ENCODE data around the gene UCK2. TPM values are rescaled to one million over a fixed set of nuclear protein-coding genes. Genes with fewer than 3 reads are reported as not detected.

UCK2 gene
- total RNA-seq, 1 donor from 2014 or later = 111 TPM

GRCh38 chr1:165856021-165856420 is 28.6 kb downstream of the UCK2 start:
- peak overlapping the region; percentile 60 for H3K27ac Mint-ChIP-seq (ENCODE audit: unreplicated experiment)

GRCh38 chr1:165856606-165857005 is 29.2 kb downstream of the UCK2 start:
- Histone ChIP-seq H2AFZ (ENCODE audit: low read depth, low read length) (no peak overlapping the region), H3K4me3 (ENCODE audit: insufficient read depth, low read depth, low read length) (no peak overlapping the region), H3K36me3 (ENCODE audit: insufficient read depth, low read length) (no peaks in the 10 kb centered on the region), H3K9ac (ENCODE audit: low read length) (no peak overlapping the region), H3K4me1 (ENCODE audit: insufficient read depth, low read length) (peaks cover 22% of the 10 kb centered on the region), H3K9me3 (ENCODE audit: insufficient read depth, low read depth, low read length) (no peaks in the 10 kb centered on the region), H4K20me1 (ENCODE audit: insufficient read depth, low read length) (peaks cover 60% of the 10 kb centered on the region), H3K4me2 (ENCODE audit: low read length) (peak overlapping the region; percentile 44), H3K79me2 (ENCODE audit: insufficient read depth, low read length) (peaks cover 90% of the 10 kb centered on the region), H3K27me3 (ENCODE audit: insufficient read depth, low read length) (no peaks in the 10 kb centered on the region), H3K27ac (ENCODE audit: low read depth, low read length) (no peak overlapping the region)
- Mint-ChIP-seq H3K27ac (ENCODE audit: unreplicated experiment) (no peak overlapping the region), H3K36me3 (ENCODE audit: low read depth, unreplicated experiment) (peaks cover 5% of the 10 kb centered on the region), H3K9me3 (ENCODE audit: unreplicated experiment) (no peaks in the 10 kb centered on the region), H3K4me1 (ENCODE audit: low read depth, unreplicated experiment) (peaks cover 81% of the 10 kb centered on the region), H3K27me3 (ENCODE audit: low read depth, unreplicated experiment) (no peaks in the 10 kb centered on the region), H3K4me3 (ENCODE audit: unreplicated experiment) (no peak overlapping the region)
- FAIRE-seq (no peak), DNase-seq (ENCODE audit: low read depth) (no peak)
- TF ChIP-seq CTCF (IDR thresholded peaks at IDR 0.05; ENCODE audit: insufficient read depth, low read depth, low read length) (no peak), EZH2 (IDR thresholded peaks at IDR 0.05; ENCODE audit: insufficient read depth, low read length) (no peak)

More at GRCh38 chr1:165856021-165856420, 28.6 kb downstream of the UCK2 start:
- TF ChIP-seq CTCF (IDR thresholded peaks at IDR 0.05; ENCODE audit: insufficient read depth, low read depth, low read length) (no peak), EZH2 (IDR thresholded peaks at IDR 0.05; ENCODE audit: insufficient read depth, low read length) (no peak)
- no peaks in the 10 kb centered on the region for H3K36me3 ChIP-seq (ENCODE audit: insufficient read depth, low read length)
- no peak overlapping the region for H3K4me3 ChIP-seq (ENCODE audit: insufficient read depth, low read depth, low read length)
- H3K9me3 ChIP-seq (ENCODE audit: insufficient read depth, low read depth, low read length) = no peaks in the 10 kb centered on the region
- H3K4me1 ChIP-seq (ENCODE audit: insufficient read depth, low read length) = peaks cover 25% of the 10 kb centered on the region
- Mint-ChIP-seq H3K4me1 (ENCODE audit: low read depth, unreplicated experiment) (peaks cover 87% of the 10 kb centered on the region), H3K27me3 (ENCODE audit: low read depth, unreplicated experiment) (no peaks in the 10 kb centered on the region), H3K9me3 (ENCODE audit: unreplicated experiment) (no peaks in the 10 kb centered on the region), H3K4me3 (ENCODE audit: unreplicated experiment) (no peak overlapping the region), H3K36me3 (ENCODE audit: low read depth, unreplicated experiment) (peaks cover 5% of the 10 kb centered on the region)
- no peak for FAIRE-seq
- no peak overlapping the region for H2AFZ ChIP-seq (ENCODE audit: low read depth, low read length)
- no peak for DNase-seq (ENCODE audit: low read depth)
- no peak overlapping the region for H3K27ac ChIP-seq (ENCODE audit: low read depth, low read length)
- peaks cover 63% of the 10 kb centered on the region for H4K20me1 ChIP-seq (ENCODE audit: insufficient read depth, low read length)
- no peak overlapping the region for H3K4me2 ChIP-seq (ENCODE audit: low read length)
- no peak overlapping the region for H3K9ac ChIP-seq (ENCODE audit: low read length)
- H3K79me2 ChIP-seq (ENCODE audit: insufficient read depth, low read length) = peaks cover 93% of the 10 kb centered on the region
- no peaks in the 10 kb centered on the region for H3K27me3 ChIP-seq (ENCODE audit: insufficient read depth, low read length)

GRCh38 chr1:165857046-165857801 is 29.8 kb downstream of the UCK2 start:
- Mint-ChIP-seq H3K4me3 (ENCODE audit: unreplicated experiment) (peak overlapping the region; percentile 28), H3K27me3 (ENCODE audit: low read depth, unreplicated experiment) (no peaks in the 10 kb centered on the region), H3K27ac (ENCODE audit: unreplicated experiment) (peak overlapping the region; percentile 60), H3K36me3 (ENCODE audit: low read depth, unreplicated experiment) (peaks cover 3% of the 10 kb centered on the region), H3K9me3 (ENCODE audit: unreplicated experiment) (no peaks in the 10 kb centered on the region), H3K4me1 (ENCODE audit: low read depth, unreplicated experiment) (peaks cover 77% of the 10 kb centered on the region)
- H3K9me3 ChIP-seq (ENCODE audit: insufficient read depth, low read depth, low read length) = no peaks in the 10 kb centered on the region
- H3K4me3 ChIP-seq (ENCODE audit: insufficient read depth, low read depth, low read length) = no peak overlapping the region
- peaks cover 22% of the 10 kb centered on the region for H3K4me1 ChIP-seq (ENCODE audit: insufficient read depth, low read length)
- no peak for TF ChIP-seq EZH2 (IDR thresholded peaks at IDR 0.05; ENCODE audit: insufficient read depth, low read length)
- TF ChIP-seq CTCF (IDR thresholded peaks at IDR 0.05; ENCODE audit: insufficient read depth, low read depth, low read length) = no peak
- DNase-seq (ENCODE audit: low read depth) = peak; percentile 53
- no peaks in the 10 kb centered on the region for H3K27me3 ChIP-seq (ENCODE audit: insufficient read depth, low read length)
- no peak overlapping the region for H3K9ac ChIP-seq (ENCODE audit: low read length)
- peak overlapping the region; percentile 44 for H3K4me2 ChIP-seq (ENCODE audit: low read length)
- H4K20me1 ChIP-seq (ENCODE audit: insufficient read depth, low read length) = peaks cover 64% of the 10 kb centered on the region
- no peak overlapping the region for H2AFZ ChIP-seq (ENCODE audit: low read depth, low read length)
- no peak for FAIRE-seq
- no peak overlapping the region for H3K27ac ChIP-seq (ENCODE audit: low read depth, low read length)
- no peaks in the 10 kb centered on the region for H3K36me3 ChIP-seq (ENCODE audit: insufficient read depth, low read length)
- H3K79me2 ChIP-seq (ENCODE audit: insufficient read depth, low read length) = peaks cover 90% of the 10 kb centered on the region
